Psoas muscle (tissue), 8 donors: ENCODE results near the gene LRRK1. TPM values are rescaled to one million over a fixed set of nuclear protein-coding genes. Genes with fewer than 3 reads are reported as not detected.

Experiments
- ATAC-seq, 4 donors: fragments of 200-7000 bp; cut with Tn5 transposase; one replicate each; pipeline ENCODE4 v1.9.1; 2020; ENCODE audit warnings: moderate library complexity in 3 of 4, mild to moderate bottlenecking in 2 of 4
- DNase-seq, 2 donors: peaks; one replicate each; pipeline ENCODE4 v3.0.0-alpha.2; 2020
- H3K27ac ChIP-seq: fragments of 200-600 bp; one replicate; pipeline ENCODE4 v1.8.0; 2022
- H3K27me3 ChIP-seq, 3 donors: fragments of 200-600 bp in 1 of 3; one replicate each; pipeline versions ENCODE4 v1.6.1 to v1.8.0; 2013 to 2022; ENCODE audit warnings: low read length in 2 of 3, mild to moderate bottlenecking in 2 of 3, moderate library complexity in 1 of 3; ENCODE audit not compliant: insufficient read depth in 3 of 3
- H3K36me3 ChIP-seq, 2 donors: fragments of 200-600 bp in 1 of 2; one replicate each; pipeline versions ENCODE4 v1.6.1 to v1.8.0; 2013 to 2022; ENCODE audit warnings: low read depth in 1 of 2, mild to moderate bottlenecking in 1 of 2, moderate library complexity in 1 of 2; ENCODE audit not compliant: insufficient read depth in 1 of 2
- H3K4me1 ChIP-seq: fragments of 200-600 bp; one replicate; pipeline ENCODE4 v1.8.0; 2022
- H3K4me3 ChIP-seq: fragments of 200-600 bp; one replicate; pipeline ENCODE4 v1.8.0; 2022; ENCODE audit warnings: mild to moderate bottlenecking
- H3K9me3 ChIP-seq: fragments of 200-600 bp; one replicate; pipeline ENCODE4 v1.8.0; 2022
- CTCF ChIP-seq: fragments of 200-600 bp; IDR thresholded peaks from one replicate; pipeline ENCODE4 v1.8.0; 2022; ENCODE audit warnings: antibody characterized with exemption
- WGBS, 3 donors: extraction: QIAGEN DNeasy Blood & Tissue Kit; methylation state at CpG; one replicate each; pipeline versions ENCODE4 v1.1.6 to v1.1.7; 2013; 5-methylcytosine and 5-hydroxymethylcytosine counted together
- intact Hi-C, 2 donors: fragments of 100-400 bp; cut with DNase I; formaldehyde crosslinking; loops; one replicate each; pipeline versions ENCODE4 v1.11.0 to v1.14.2; 2022
- polyA plus RNA-seq, 3 donors: library from polyadenylated mRNA; stranded (reverse); fragments of 200-250 nt; gene quantifications; one replicate each; pipeline ENCODE4 v1.2.3, GENCODE V29; 2013
- total RNA-seq, 4 donors: library from RNA; stranded (reverse); fragmentation: NEBNext Ultra II Directional in 2 of 4; extraction: Animal tissue kit (Norgen Biotek cat#: 25700) in 2 of 4; gene quantifications; one replicate each; pipeline versions ENCODE4 v1.2.1 to v1.2.4, GENCODE V29; 2021 to 2023
- donor health status: healthy with polysubstance abuse.
- donor health status: DM: no; HTN: no; CAD: no; lungs with moderate emphysema.
- donor health status: Bipolar disorder and iron deficiency.
- donor health status: healthy.
- donor health status: DM: yes; HTN: yes; CAD: no.
- donor health status: DM: no; HTN: no; CAD: no.
- donor health status: DM: no; HTN: no; CAD: no.
- donor health status: DM: yes; HTN: yes; CAD: no.

Gene LRRK1
- total and polyA plus RNA-seq, 7 donors: 0.91 to 7.6 (median 2.6) TPM

DNA sequence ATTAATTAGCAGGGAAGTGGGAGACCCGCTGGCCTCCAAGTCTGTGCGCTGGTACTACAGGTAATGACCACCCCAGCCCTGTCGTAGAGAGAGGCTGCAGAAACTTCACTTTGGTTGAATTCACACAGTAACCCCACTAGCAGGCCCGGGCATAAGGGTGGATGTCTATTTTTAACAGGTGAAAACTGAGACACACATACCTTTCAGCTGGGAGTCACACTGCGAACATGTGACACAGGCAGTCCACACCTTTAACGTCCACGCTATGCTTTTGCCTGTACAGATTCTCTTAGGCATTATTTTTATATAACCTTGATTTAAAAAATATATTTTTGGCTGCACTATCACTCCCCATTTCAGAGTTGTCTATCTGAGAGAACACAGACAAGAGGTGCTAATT, 3.9 kb downstream of the LRRK1 start:
- peak in 3 of 4 donors; percentile 59 to 71 (median 70) for ATAC-seq
- WGBS, 3 donors: 63 to 77% (median 64%) methylated on average over 7 of the region's 7 CpGs
- intact Hi-C loops: loop anchor here (5.0 to 10.0 kb wide), 2 partner anchors 296 to 332 kb away; partner anchors contain the start of gene CHSY1 (in 1 of the 2)

DNA sequence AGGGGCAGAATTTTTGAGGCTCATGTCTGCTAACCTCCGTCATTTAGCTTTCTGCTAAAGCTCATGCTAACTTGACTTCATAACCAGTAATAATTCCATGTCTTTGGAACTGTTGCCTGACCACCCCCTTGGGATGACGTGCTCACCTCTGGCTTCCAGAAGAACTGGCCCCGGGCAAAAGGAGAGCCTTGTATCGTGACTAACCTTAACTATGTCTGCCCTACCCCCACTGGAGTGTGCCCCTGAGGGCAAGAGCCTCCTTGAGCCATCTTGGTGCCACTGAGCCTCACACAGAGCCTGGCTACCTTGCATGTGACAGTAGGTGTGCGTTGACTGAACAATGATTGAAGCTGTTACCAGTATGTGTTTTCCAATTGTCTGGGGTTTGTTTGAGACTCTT, 4.7 kb downstream of the LRRK1 start:
- Histone ChIP-seq H3K27ac (no peak overlapping the region), H3K4me1 (peaks cover 11% of the 10 kb centered on the region), H3K27me3 (peaks cover 0 to 7% (median 0%) of the 10 kb centered on the region in 3 donors), H3K36me3 (peaks cover 0 to 11% of the 10 kb centered on the region in 2 donors), H3K9me3 (no peaks in the 10 kb centered on the region), H3K4me3 (no peak overlapping the region)
- intact Hi-C loops: loop anchor here (5.0 to 10.0 kb wide), 2 partner anchors 297 to 331 kb away; partner anchors contain the start of gene CHSY1 (in 1 of the 2)
- ATAC-seq: no peak
- 84 to 86% (median 85%) methylated on average over 5 of the region's 5 CpGs for WGBS, 3 donors
- TF ChIP-seq CTCF: no peak
- DNase-seq: no peak

More for the DNA sequence above, 3.9 kb downstream of the LRRK1 start:
- no peak for DNase-seq
- H3K4me1 ChIP-seq: peaks cover 11% of the 10 kb centered on the region
- no peak for TF ChIP-seq CTCF
- peaks cover 0 to 14% (median 0%) of the 10 kb centered on the region in 3 donors for H3K27me3 ChIP-seq
- peak overlapping the region; percentile 50 for H3K27ac ChIP-seq
- peaks cover 0 to 11% of the 10 kb centered on the region in 2 donors for H3K36me3 ChIP-seq
- peak overlapping the region; percentile 18 for H3K4me3 ChIP-seq
- no peaks in the 10 kb centered on the region for H3K9me3 ChIP-seq

- intact Hi-C loops: loop anchor here (5.0 to 10.0 kb wide), 2 partner anchors 297 to 330 kb away; partner anchors contain the start of gene CHSY1 (in 1 of the 2)
- DNase-seq (no peak), ATAC-seq (no peak)
- Histone ChIP-seq H3K36me3 (peaks cover 0 to 11% of the 10 kb centered on the region in 2 donors), H3K4me3 (no peak overlapping the region), H3K4me1 (peaks cover 11% of the 10 kb centered on the region), H3K27ac (no peak overlapping the region), H3K27me3 (peaks cover 0 to 5% (median 0%) of the 10 kb centered on the region in 3 donors), H3K9me3 (no peaks in the 10 kb centered on the region)
- WGBS, 3 donors: 91 to 94% (median 92%) methylated on average over 11 of the region's 11 CpGs
- no peak for TF ChIP-seq CTCF
Observed at GRCh38 chr15:100924436-100924835, 5.3 kb downstream of the LRRK1 start.

- Histone ChIP-seq H3K27me3 (no peaks in the 10 kb centered on the region), H3K36me3 (peaks cover 0 to 11% of the 10 kb centered on the region in 2 donors), H3K4me1 (peaks cover 11% of the 10 kb centered on the region), H3K9me3 (no peaks in the 10 kb centered on the region), H3K27ac (no peak overlapping the region), H3K4me3 (no peak overlapping the region)
- intact Hi-C loops: loop anchor here in 1 of 2 donors (10.0 kb wide), 1 partner anchor 329 kb away; the partner anchor contains the start of gene CHSY1
- DNase-seq: no peak
- no peak for ATAC-seq
- TF ChIP-seq CTCF: no peak
- WGBS, 3 donors: 90 to 93% (median 90%) methylated on average over 8 of the region's 8 CpGs
Observed at GRCh38 chr15:100925480-100925879, 6.3 kb downstream of the LRRK1 start.
